ENCODE measurements around the gene MUSK. TPM values are rescaled to one million over a fixed set of nuclear protein-coding genes. Genes with fewer than 3 reads are reported as not detected.

Gene MUSK
- under 1 TPM in 3 of 4 donors, not detected in 1; 0.22 to 0.42 (median 0.27) TPM for total RNA-seq

- Histone ChIP-seq H3K9me3 (no peaks in the 10 kb centered on the region), H3K27me3 (no peaks in the 10 kb centered on the region), H3K27ac (no peak within 1 kb of the TSS), H3K4me1 (no peaks in the 10 kb centered on the region), H3K36me3 (no peaks in the 10 kb centered on the region), H3K4me3 (replicated peaks in 1 of 3) (no peak within 1 kb of the TSS)
- intact Hi-C loops (cut with DNase I), result no loop called here
- 84 to 86% methylated on average over 8 of the region's 8 CpGs for WGBS, 2 donors
- DNase-seq, result no peak
- TF ChIP-seq CTCF (IDR thresholded peaks at IDR 0.05) (no peak), POLR2A (IDR thresholded peaks at IDR 0.05) (no peak)
Measured at GRCh38 chr9:110668570-110669167, at the start of gene MUSK. Gene MUSK (plus strand): TSS chr9:110668791. CDS start chr9:110668905, 114 bp downstream.

DNA sequence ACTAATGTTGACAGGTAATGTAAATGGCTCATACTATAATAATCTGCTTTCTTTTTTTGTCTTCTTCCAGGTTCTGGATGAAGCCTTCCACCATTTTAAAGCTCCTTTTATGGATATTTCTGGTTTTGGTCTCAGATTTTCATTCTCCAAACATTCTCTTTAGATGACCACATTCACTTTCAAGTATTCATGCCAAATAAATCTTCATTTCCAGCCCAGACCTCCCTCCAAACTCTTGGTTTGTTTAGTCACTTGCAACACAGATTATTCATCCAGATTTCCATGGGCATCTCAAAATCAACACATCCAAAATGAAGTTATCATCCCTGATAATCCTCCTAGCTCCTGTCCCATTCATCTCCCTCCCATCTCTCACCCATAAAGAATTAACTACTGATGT, 48.8 kb upstream of the MUSK start:
- H3K9me3 ChIP-seq, result no peaks in the 10 kb centered on the region
- no peak for DNase-seq
- no peak overlapping the region for H3K27ac ChIP-seq
- TF ChIP-seq CTCF (IDR thresholded peaks at IDR 0.05), result no peak
- no peak for TF ChIP-seq POLR2A (IDR thresholded peaks at IDR 0.05)
- no peaks in the 10 kb centered on the region for H3K27me3 ChIP-seq
- H3K4me1 ChIP-seq, result no peaks in the 10 kb centered on the region
- H3K4me3 ChIP-seq (replicated peaks in 1 of 3), result no peak overlapping the region
- intact Hi-C loops (cut with DNase I), result loop anchor here (10.0 kb wide), 1 partner anchor 175 kb away; no protein-coding TSS in a partner anchor
- no peaks in the 10 kb centered on the region for H3K36me3 ChIP-seq

- no peak overlapping the region for H3K4me3 ChIP-seq (replicated peaks in 1 of 3)
- WGBS, 2 donors, result 66 to 68% methylated on average over 3 of the region's 3 CpGs
- no peaks in the 10 kb centered on the region for H3K4me1 ChIP-seq
- intact Hi-C loops (cut with DNase I), result loop anchor here (10.0 kb wide), 1 partner anchor 176 kb away; no protein-coding TSS in a partner anchor
- no peaks in the 10 kb centered on the region for H3K36me3 ChIP-seq
- no peak overlapping the region for H3K27ac ChIP-seq
- no peaks in the 10 kb centered on the region for H3K27me3 ChIP-seq
- DNase-seq, result no peak
- TF ChIP-seq POLR2A (IDR thresholded peaks at IDR 0.05), result no peak
- TF ChIP-seq CTCF (IDR thresholded peaks at IDR 0.05), result no peak
- no peaks in the 10 kb centered on the region for H3K9me3 ChIP-seq
Measured at GRCh38 chr9:110620726-110621125, 47.9 kb upstream of the MUSK start.

DNA sequence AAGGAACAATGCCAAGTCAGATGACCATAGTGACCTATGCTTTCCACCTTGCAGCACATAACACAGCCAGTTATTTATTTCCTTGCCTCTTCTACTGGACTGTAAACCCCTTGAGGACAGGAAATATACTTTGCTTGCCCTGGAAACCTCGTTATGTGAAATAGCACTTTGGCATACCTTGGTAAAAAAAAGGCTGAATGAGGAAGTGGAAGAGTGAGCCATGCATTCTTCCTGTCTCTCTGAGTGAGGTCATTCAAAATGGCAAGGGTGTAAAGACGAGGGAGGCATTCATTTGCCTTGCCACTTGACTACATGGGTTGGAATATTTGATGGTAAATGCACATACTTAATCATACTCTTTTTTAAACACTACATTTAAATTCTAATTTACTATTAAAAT, 46.2 kb upstream of the MUSK start:
- intact Hi-C loops (cut with DNase I), result loop anchor here (10.0 kb wide), 1 partner anchor 178 kb away; no protein-coding TSS in a partner anchor
- TF ChIP-seq POLR2A (IDR thresholded peaks at IDR 0.05) (no peak), CTCF (IDR thresholded peaks at IDR 0.05) (no peak)
- 81 to 84% methylated on average over 2 of the region's 2 CpGs for WGBS, 2 donors

DNA sequence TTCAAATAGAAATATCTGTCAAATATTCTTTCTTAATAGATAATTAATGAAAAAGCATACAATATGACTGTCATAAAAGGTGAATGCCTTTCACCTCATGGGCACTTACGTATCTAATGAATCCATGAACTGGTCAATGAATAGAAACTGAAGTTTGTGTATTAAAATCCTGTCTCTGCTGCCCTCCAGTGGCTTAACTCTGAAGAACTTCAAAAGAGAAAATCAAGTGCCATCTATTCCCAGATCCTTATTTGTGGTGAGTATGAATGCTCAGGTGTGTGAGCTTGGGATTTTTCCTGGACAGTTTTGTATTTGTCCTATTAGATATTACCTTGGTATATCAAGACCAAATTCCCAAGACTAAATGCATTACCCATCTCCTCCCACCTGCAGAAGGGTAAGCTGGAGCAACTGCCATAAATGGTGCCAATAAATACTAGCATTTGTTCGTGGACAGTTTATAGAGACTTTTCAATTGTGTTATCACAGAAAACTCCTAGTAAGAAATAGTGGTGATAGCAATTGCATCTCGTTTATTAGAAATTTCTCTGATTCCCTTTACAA, 45.0 kb upstream of the MUSK start:
- 26 to 36% methylated on average over 3 of the region's 3 CpGs for WGBS, 2 donors
- H3K36me3 ChIP-seq, result no peaks in the 10 kb centered on the region
- no peaks in the 10 kb centered on the region for H3K27me3 ChIP-seq
- H3K4me3 ChIP-seq (replicated peaks in 1 of 3), result no peak overlapping the region
- peak; percentile 12 to 17 for DNase-seq
- H3K27ac ChIP-seq, result no peak overlapping the region
- no peaks in the 10 kb centered on the region for H3K9me3 ChIP-seq
- H3K4me1 ChIP-seq, result peaks cover 0 to 6% of the 10 kb centered on the region in 2 donors
- intact Hi-C loops (cut with DNase I), result loop anchor here (10.0 kb wide), 1 partner anchor 179 kb away; no protein-coding TSS in a partner anchor
- TF ChIP-seq CTCF (IDR thresholded peaks at IDR 0.05), result peak; percentile 46 to 78 (median 60)
- no peak for TF ChIP-seq POLR2A (IDR thresholded peaks at IDR 0.05)

More for the DNA sequence above, 46.2 kb upstream of the MUSK start:
- Histone ChIP-seq H3K4me3 (replicated peaks in 1 of 3) (no peak overlapping the region), H3K36me3 (no peaks in the 10 kb centered on the region), H3K27ac (no peak overlapping the region), H3K27me3 (no peaks in the 10 kb centered on the region), H3K4me1 (peaks cover 0 to 6% of the 10 kb centered on the region in 2 donors), H3K9me3 (no peaks in the 10 kb centered on the region)
- DNase-seq, result no peak
